Measurements from ENCODE around the gene PPP4R2.

Gene PPP4R2, protein sequence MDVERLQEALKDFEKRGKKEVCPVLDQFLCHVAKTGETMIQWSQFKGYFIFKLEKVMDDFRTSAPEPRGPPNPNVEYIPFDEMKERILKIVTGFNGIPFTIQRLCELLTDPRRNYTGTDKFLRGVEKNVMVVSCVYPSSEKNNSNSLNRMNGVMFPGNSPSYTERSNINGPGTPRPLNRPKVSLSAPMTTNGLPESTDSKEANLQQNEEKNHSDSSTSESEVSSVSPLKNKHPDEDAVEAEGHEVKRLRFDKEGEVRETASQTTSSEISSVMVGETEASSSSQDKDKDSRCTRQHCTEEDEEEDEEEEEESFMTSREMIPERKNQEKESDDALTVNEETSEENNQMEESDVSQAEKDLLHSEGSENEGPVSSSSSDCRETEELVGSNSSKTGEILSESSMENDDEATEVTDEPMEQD

DNA sequence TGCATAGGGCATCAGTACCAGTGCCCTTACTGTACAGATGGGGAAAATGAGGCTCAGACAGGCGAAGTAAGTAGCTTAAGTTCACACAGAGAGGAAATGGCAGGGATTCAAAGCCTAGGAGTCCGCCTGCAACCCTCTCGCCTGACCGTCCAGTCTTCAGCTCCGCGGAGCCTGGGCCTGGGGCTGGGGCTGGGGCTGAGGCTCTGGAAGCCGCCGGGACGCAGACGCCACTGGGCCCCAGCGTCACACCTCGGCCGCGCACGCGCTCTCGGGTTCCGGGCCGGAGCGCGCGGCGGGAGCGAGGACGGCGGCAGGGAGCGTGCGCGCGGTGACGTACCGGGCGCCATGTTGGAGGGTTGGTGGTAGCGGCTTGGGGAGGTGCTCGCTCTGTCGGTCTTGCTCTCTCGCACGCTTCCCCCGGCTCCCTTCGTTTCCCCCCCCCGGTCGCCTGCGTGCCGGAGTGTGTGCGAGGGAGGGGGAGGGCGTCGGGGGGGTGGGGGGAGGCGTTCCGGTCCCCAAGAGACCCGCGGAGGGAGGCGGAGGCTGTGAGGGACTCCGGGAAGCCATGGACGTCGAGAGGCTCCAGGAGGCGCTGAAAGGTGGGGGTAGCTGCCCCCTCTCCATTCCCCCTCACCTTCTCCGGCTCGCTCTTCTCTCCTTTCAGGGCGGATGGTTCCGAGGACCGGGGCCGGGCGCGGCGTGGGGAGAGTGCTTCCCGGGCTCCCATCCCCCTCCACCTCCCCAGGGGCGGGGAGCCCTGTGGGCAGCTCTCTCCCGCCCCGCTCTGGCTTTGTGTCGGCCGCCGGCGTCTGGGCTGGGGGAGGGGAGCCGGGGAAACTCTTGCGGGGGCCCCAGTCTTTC, at the start of gene PPP4R2:
TSS of gene PPP4R2 (plus strand) at position 339 of the 861 bp plus-strand sequence. CDS start at position 566, 227 bp downstream.
- peaks cover 14% of the 10 kb centered on the region in 2 donors for H3K36me3 Mint-ChIP-seq
- peak; percentile 94 to 95 for ATAC-seq (replicated peaks)
- H3K27ac Mint-ChIP-seq, result peak within 1 kb of the TSS; percentile 97
- H3K9me3 Mint-ChIP-seq, result no peaks in the 10 kb centered on the region
- H3K4me1 Mint-ChIP-seq, result peaks cover 21 to 35% of the 10 kb centered on the region in 2 donors
- no peaks in the 10 kb centered on the region for H3K27me3 Mint-ChIP-seq
- peak within 1 kb of the TSS; percentile 86 to 90 for H3K4me3 Mint-ChIP-seq
- peak; percentile 90 for DNase-seq

DNA sequence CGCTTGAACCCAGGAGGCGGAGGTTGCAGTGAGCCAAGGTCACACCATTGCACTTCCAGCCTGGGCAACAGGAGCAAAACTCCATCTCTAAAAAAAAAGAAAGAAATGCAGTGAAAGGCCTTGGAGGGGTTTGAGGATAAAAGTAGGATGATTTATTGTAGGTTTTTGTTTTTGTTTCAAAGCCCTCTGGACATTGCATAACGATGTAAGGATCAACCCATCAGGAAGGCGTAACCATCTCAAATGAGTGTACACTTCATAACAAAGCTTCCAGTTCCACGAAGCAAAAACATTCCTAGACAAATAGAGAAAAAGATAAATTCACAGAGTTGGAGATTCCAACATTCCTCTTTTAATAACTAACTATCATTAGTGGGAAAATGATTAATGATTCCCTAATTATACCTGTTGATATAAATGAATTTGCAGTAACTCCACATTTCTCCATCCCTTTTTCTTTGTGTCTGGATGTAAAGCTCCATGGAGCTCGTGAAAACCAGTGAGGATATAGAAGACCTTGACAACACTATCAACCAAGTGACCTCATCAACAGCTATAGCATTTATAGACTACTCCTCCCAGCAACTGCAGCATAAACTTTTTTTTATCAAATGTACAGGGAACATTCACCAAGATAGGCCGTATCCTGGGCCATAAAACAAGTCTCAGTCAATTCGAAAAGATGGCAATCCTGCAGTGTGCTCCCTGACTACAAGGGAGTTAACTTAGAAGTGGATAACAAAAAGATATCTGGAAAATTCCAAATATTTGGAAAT, 48.7 kb upstream of the PPP4R2 start:
- peaks cover 0 to 4% of the 10 kb centered on the region in 2 donors for H3K36me3 Mint-ChIP-seq
- no peaks in the 10 kb centered on the region for H3K9me3 Mint-ChIP-seq
- peaks cover 0 to 4% of the 10 kb centered on the region in 2 donors for H3K27me3 Mint-ChIP-seq
- peaks cover 5 to 27% of the 10 kb centered on the region in 2 donors for H3K4me1 Mint-ChIP-seq
- H3K4me3 Mint-ChIP-seq, result no peak overlapping the region
- no peak for DNase-seq
- ATAC-seq (replicated peaks), result no peak
- H3K27ac Mint-ChIP-seq, result no peak overlapping the region

GRCh38 chr3:72949016-72949415, 47.6 kb upstream of the PPP4R2 start:
- peaks cover 0 to 4% of the 10 kb centered on the region in 2 donors for H3K27me3 Mint-ChIP-seq
- no peak overlapping the region for H3K4me3 Mint-ChIP-seq
- DNase-seq, result no peak
- ATAC-seq (replicated peaks), result no peak
- H3K27ac Mint-ChIP-seq, result no peak overlapping the region
- no peaks in the 10 kb centered on the region for H3K9me3 Mint-ChIP-seq
- peaks cover 5 to 27% of the 10 kb centered on the region in 2 donors for H3K4me1 Mint-ChIP-seq
- peaks cover 0 to 4% of the 10 kb centered on the region in 2 donors for H3K36me3 Mint-ChIP-seq

GRCh38 chr3:72950372-72950771, 46.2 kb upstream of the PPP4R2 start:
- Mint-ChIP-seq H3K27me3 (no peaks in the 10 kb centered on the region), H3K9me3 (no peaks in the 10 kb centered on the region), H3K4me1 (peaks cover 5 to 27% of the 10 kb centered on the region in 2 donors), H3K27ac (no peak overlapping the region), H3K36me3 (no peaks in the 10 kb centered on the region), H3K4me3 (peak overlapping the region in 1 of 2 donors; percentile 50)
- DNase-seq (no peak), ATAC-seq (replicated peaks) (peak; percentile 33 to 47)

GRCh38 chr3:72950801-72951200, 45.8 kb upstream of the PPP4R2 start:
- ATAC-seq (replicated peaks) (no peak), DNase-seq (no peak)
- Mint-ChIP-seq H3K4me3 (peak overlapping the region in 1 of 2 donors; percentile 50), H3K4me1 (peaks cover 5 to 27% of the 10 kb centered on the region in 2 donors), H3K27ac (no peak overlapping the region), H3K36me3 (no peaks in the 10 kb centered on the region), H3K27me3 (no peaks in the 10 kb centered on the region), H3K9me3 (no peaks in the 10 kb centered on the region)

GRCh38 chr3:72951259-72951722, 45.3 kb upstream of the PPP4R2 start:
- peak; percentile 83 to 86 for ATAC-seq (replicated peaks)
- H3K4me3 Mint-ChIP-seq, result no peak overlapping the region
- H3K36me3 Mint-ChIP-seq, result no peaks in the 10 kb centered on the region
- DNase-seq, result no peak
- H3K27ac Mint-ChIP-seq, result no peak overlapping the region
- H3K9me3 Mint-ChIP-seq, result no peaks in the 10 kb centered on the region
- no peaks in the 10 kb centered on the region for H3K27me3 Mint-ChIP-seq
- H3K4me1 Mint-ChIP-seq, result peaks cover 5 to 27% of the 10 kb centered on the region in 2 donors

DNA sequence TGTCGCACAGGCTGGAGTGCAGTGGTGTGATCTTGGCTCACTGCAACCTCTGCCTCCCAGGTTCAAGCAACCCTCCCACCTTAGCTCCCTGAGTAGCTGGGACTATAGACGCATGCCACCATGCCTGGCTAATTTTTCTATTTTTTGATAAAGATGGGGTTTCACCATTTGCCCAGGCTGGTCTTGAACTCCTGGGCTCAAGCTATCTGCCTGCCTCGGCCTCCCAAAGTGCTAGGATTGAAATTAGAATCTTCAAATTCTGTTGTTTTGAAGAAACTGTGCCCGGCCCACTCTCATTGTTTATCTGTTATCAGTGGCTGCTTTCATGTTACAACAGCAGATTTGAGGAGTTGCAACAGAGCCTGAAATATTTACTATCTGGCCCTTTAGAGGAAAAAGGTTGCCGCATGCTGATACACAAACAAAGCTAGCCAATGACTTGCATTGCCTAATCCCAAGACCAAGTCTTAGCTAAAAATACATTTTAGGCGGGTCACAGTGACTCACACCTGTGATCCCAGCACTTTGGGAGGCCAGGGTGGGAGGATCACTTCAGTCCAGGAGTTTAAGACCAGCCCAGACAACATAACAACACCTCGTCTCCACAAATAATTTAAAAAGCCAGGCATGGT, 43.2 kb upstream of the PPP4R2 start:
- H3K9me3 Mint-ChIP-seq, result no peaks in the 10 kb centered on the region
- H3K36me3 Mint-ChIP-seq, result no peaks in the 10 kb centered on the region
- no peak for DNase-seq
- no peak for ATAC-seq (replicated peaks)
- H3K4me1 Mint-ChIP-seq, result peaks cover 6 to 32% of the 10 kb centered on the region in 2 donors
- no peak overlapping the region for H3K27ac Mint-ChIP-seq
- no peak overlapping the region for H3K4me3 Mint-ChIP-seq
- H3K27me3 Mint-ChIP-seq, result no peaks in the 10 kb centered on the region

- Mint-ChIP-seq H3K36me3 (no peaks in the 10 kb centered on the region), H3K4me1 (peaks cover 1 to 11% of the 10 kb centered on the region in 2 donors), H3K27me3 (no peaks in the 10 kb centered on the region)
These were observed 39.3 kb upstream of the PPP4R2 start for GRCh38 chr3:72957297-72957696.

DNA sequence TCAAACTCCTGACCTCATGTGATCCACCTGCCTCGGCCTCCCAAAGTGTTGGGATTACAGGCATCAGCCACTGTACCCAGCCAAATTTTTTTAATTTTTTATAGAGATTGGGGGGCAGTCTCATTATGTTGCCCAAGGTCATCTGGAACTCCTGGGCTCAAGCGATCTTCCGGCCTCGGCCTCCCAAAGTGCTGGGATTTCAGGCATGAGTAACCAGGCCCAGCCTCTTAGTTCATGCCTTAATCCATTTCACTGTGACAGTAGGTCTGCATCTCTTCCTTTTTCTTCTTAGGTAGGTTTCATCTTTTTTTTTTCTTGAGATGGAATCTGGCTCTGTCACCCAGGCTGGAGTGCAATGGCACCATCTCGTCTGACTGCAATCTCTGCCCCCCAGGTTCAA, 37.3 kb upstream of the PPP4R2 start:
- Mint-ChIP-seq H3K4me1 (peaks cover 1 to 5% of the 10 kb centered on the region in 2 donors), H3K9me3 (no peaks in the 10 kb centered on the region), H3K36me3 (no peaks in the 10 kb centered on the region), H3K4me3 (no peak overlapping the region), H3K27ac (no peak overlapping the region), H3K27me3 (no peaks in the 10 kb centered on the region)
- ATAC-seq (replicated peaks) (no peak), DNase-seq (no peak)

More at GRCh38 chr3:72957297-72957696, 39.3 kb upstream of the PPP4R2 start:
- ATAC-seq (replicated peaks) (no peak), DNase-seq (no peak)
- Mint-ChIP-seq H3K4me3 (no peak overlapping the region), H3K27ac (no peak overlapping the region), H3K9me3 (no peaks in the 10 kb centered on the region)

DNA sequence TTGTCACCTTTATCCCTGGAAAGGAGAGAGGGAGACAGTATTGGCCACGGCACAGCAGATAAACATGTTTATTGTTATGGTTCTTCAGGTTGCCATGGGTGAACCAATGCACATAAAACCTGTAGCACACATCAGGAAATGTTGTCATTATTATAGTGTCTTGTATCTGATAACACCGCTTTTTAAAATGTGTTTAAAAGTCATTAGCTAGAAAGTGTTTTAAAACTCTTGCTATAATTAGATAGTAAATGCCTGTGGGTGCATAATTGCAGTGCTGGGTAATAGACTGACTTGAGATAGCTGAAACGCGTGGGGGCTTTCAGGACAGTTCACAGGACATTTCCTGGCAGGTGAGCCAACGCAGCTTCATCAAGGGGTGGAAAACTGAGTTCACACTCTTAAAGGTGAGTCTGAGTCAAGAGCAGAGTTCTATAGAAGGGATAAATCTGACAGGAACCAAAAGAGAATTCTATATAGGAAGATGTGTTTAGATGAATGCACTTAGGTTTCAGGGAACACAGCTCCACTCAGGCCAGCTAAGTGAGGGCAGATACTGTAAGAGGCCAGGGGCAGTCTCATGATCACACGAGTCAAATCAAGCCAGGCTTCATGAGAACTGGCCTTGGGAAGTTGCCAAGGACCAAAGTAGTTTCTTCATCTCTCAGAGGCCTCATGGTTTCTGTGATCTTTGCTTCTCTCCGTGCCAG, 35.6 kb upstream of the PPP4R2 start:
- DNase-seq, result no peak
- Mint-ChIP-seq H3K4me3 (no peak overlapping the region), H3K4me1 (peaks cover 8 to 22% of the 10 kb centered on the region in 2 donors), H3K27ac (no peak overlapping the region), H3K9me3 (no peaks in the 10 kb centered on the region), H3K36me3 (no peaks in the 10 kb centered on the region), H3K27me3 (no peaks in the 10 kb centered on the region)
- ATAC-seq (replicated peaks), result no peak

GRCh38 chr3:72961752-72962151, 34.9 kb upstream of the PPP4R2 start:
- H3K4me3 Mint-ChIP-seq, result no peak overlapping the region
- ATAC-seq (replicated peaks) (no peak), DNase-seq (no peak)
- H3K9me3 Mint-ChIP-seq, result no peaks in the 10 kb centered on the region
- H3K27me3 Mint-ChIP-seq, result no peaks in the 10 kb centered on the region
- H3K36me3 Mint-ChIP-seq, result no peaks in the 10 kb centered on the region
- H3K4me1 Mint-ChIP-seq, result peaks cover 7 to 19% of the 10 kb centered on the region in 2 donors
- H3K27ac Mint-ChIP-seq, result no peak overlapping the region

DNA sequence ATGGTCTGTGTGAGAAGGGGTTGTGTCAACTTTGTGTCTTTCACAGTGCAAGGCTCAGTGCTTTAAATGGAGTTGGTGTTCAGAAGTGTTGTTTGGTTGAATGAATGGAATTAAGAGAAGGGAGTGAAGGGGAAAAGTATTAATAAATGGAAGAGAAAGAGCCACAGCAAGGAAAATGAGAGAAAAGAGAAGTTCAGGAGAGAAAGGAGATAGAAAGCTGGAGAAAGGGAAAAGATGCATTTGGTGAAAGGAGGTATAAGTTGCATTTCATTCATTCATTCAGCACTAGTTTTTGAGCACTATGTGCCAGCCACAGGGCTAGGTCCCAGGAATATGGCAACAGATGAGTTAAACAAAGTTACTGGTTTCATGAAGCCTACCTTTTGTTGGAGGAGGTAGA, 34.3 kb upstream of the PPP4R2 start:
- DNase-seq (no peak), ATAC-seq (replicated peaks) (no peak)
- Mint-ChIP-seq H3K4me1 (peaks cover 7 to 18% of the 10 kb centered on the region in 2 donors), H3K27ac (no peak overlapping the region), H3K27me3 (no peaks in the 10 kb centered on the region), H3K4me3 (no peak overlapping the region), H3K36me3 (no peaks in the 10 kb centered on the region), H3K9me3 (no peaks in the 10 kb centered on the region)

DNA sequence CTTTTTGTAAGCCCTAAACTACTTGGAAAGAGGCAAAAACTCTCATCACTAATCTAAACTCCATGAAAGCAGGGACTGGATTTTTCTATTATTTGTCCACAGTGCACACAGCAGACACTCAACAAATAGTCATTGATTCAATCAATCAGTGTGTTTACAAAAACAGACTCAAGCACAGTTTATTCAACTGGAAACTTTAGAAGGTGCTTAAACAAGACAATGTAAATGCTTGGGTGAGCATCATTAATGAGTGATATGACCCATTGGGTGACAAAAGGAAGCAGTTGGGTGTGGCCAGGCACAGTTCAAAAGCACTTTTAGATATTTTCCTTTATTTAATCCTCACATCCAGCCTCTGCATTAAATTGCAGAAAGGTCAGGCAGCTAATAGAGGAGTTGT, 32.0 kb upstream of the PPP4R2 start:
- Mint-ChIP-seq H3K4me3 (no peak overlapping the region), H3K36me3 (no peaks in the 10 kb centered on the region)

More for the DNA sequence above, 32.0 kb upstream of the PPP4R2 start:
- Mint-ChIP-seq H3K4me1 (peaks cover 7 to 18% of the 10 kb centered on the region in 2 donors), H3K9me3 (no peaks in the 10 kb centered on the region), H3K27me3 (no peaks in the 10 kb centered on the region), H3K27ac (no peak overlapping the region)
- DNase-seq (no peak), ATAC-seq (replicated peaks) (peak in 1 of 2 donors; percentile 38)
